DMS53 treated with DMSO at 0.1 percent for 48 hours (cell line): ENCODE data around the gene CACNA2D4.

Experiments used
- DNase-seq: peaks from one replicate; lab custom pipeline; 2025; ENCODE audit not compliant: unreplicated experiment; lab: John Stamatoyannopoulos, UW

Gene CACNA2D4

DNA sequence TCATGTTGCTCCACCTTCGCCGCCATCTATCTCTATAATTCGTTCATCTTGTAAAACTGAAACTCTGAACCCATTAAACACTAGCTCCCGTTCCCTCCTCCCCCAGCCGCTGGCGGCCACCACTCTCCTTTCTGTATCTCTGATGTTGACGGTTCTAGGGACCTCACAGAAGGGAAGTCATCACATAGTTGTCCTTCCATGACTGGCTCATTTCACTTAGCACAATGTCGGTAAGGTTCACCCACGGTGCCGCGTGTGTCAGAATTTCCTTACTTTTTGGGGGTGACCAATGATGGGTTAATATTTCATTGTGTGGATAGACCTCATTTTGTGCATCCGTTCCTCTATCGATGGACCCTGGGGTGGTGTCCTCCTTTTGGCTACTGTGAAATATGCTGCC is 2.0 kb upstream of the CACNA2D4 start:
- no peak for DNase-seq

- no peak for DNase-seq
Observed at GRCh38 chr12:1919763-1920162, 1.3 kb upstream of the CACNA2D4 start.

DNA sequence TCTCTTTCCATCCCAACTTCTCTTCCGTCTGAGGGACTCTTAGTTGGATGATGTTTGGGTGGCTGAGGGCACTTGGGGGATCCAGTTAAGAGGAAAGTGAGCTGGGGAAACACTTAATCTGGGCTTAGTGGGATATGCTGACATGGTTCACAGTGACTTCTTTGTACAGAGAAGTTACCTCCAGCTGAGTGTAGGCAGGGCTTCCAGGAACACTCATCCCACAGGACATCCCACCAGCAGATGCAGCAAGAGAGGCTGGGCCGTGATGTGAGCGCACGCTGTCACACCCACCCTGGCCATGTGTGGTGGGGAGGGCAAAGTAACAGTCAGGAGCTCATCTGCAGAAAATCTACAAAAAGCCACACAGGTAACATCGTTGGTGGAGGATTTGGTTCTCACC is 832 bp upstream of the CACNA2D4 start:
- DNase-seq: no peak

GRCh38 chr12:1918884-1919236 is 408 bp upstream of the CACNA2D4 start:
- DNase-seq: no peak

- no peak for DNase-seq
Observed at GRCh38 chr12:1917172-1918070, 1.0 kb downstream of the CACNA2D4 start.

- no peak for DNase-seq
Observed at GRCh38 chr12:1916371-1917171, 1.9 kb downstream of the CACNA2D4 start.

- no peak for DNase-seq
Observed at GRCh38 chr12:1915082-1915968, 3.1 kb downstream of the CACNA2D4 start.

GRCh38 chr12:1914114-1914911 is 4.1 kb downstream of the CACNA2D4 start:
- no peak for DNase-seq

- DNase-seq: no peak
Observed at GRCh38 chr12:1913377-1914113, 4.9 kb downstream of the CACNA2D4 start.

GRCh38 chr12:1912580-1913376 is 5.7 kb downstream of the CACNA2D4 start:
- DNase-seq: no peak

- peak; percentile 59 for DNase-seq
Observed at GRCh38 chr12:1911598-1912575, 6.6 kb downstream of the CACNA2D4 start.

DNA sequence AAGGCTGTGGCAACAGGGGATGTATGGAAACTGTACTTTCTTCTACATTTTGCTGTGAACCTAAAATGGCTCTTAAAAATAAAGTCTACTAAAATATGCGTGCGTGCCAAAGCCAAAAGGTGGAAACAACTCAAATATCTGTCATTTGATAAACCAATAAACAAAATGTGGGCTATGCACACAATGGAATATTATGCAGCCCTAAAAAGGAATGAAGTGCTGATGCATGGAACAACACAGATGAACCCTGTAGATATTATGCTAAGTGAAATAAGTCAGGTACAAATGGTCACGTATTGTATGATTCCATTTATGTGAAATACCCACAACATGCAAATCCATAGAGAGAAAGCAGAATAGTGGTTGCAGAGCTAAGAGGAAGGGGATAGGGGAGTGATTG is 8.0 kb downstream of the CACNA2D4 start:
- no peak for DNase-seq

DNA sequence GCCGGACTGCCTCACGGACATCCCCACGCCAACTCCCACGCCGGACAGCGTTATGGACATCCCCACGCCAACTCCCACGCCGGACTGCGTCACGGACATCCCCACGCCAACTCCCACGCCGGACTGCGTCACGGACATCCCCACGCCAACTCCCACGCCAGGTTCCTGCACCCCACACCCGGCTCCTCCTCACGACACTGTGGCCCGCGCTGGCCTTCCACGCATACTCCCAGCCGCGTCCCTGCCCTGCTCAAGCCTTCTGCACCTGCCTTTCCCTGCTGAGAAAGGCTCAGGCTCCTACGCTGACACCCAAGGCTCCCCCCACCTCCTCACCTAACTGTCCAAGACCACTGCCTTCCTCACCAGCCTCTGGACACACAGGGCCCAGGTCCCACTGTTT is 9.7 kb downstream of the CACNA2D4 start:
- no peak for DNase-seq

DNA sequence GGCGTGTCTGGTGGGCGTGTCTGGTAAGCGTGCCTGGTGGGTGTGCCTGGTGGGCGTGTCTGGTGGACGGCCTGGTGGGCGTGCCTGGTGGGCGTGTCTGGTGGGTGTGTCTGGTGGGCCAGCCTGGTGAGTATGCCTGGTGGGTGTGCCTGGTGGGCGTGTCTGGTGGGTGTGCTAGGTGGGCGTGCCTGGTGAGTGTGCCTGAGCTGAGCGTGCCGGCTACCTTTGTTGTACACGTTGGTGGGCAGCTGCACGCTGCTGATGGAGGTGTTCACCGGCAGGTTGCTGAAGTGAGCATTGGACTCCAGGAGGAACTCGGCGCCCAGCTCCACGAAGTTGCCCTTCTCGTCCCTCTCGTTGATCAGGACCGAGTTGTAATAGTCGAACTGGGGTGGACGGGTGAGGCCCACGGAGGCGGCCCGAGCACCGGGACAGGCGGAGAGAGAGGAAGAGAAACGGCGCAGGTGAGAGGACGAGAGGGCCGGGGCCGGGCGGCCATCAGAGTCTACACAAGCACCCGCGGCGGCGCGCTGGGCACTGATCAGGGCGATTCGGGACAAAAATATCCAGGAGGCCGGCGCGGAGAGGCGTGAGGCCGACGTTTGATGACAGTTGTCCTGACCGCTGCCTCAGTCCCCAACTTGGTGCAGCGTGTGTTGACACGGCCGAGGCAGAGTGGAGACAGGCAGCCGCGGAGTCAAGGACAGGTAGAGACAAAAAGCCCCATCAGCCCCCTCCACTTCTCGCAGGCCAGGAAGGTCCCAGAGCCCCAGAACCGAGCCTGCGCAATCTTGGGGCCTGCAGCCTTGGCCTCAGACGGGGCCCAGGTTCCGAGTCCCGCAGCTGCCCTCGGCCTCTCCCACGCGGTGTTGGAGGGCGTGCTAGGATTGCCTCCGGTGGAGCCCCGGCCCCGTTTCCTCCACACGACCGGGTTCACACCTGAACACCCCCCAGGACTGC is 10.5 kb downstream of the CACNA2D4 start:
- no peak for DNase-seq

- DNase-seq: no peak
Observed at GRCh38 chr12:1906579-1906978, 11.9 kb downstream of the CACNA2D4 start.

- DNase-seq: no peak
Observed at GRCh38 chr12:1904875-1905274, 13.6 kb downstream of the CACNA2D4 start.

DNA sequence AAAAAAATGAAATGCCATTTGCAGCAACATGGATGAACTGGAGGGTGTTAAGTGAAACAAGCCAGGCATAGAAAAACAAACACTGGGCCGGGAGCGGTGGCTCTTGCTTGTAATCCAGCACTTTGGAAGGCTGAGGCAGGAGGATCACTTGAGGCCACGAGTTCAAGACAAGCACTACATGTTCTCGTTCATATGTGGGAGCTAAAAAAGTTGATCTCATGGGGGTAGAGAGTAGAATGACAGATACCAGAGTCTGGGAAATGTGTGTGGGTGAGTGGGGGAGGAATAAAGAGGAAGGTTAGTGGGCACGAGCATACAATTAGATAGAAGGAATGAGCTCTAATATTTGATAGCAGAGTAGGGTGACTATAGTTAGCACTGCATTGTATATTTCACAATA is 21.5 kb downstream of the CACNA2D4 start:
- no peak for DNase-seq
